Measurements from ENCODE around the gene ARL16.

ARL16 gene

GRCh38 chr17:81710514-81711308 lies 27.1 kb upstream of the ARL16 start:
- no peak overlapping the region for H3K4me3 ChIP-seq (ENCODE audit: low read depth, low read length)
- TF ChIP-seq CTCF (IDR thresholded peaks at IDR 0.05; ENCODE audit: low read depth, low read length), result no peak

DNA sequence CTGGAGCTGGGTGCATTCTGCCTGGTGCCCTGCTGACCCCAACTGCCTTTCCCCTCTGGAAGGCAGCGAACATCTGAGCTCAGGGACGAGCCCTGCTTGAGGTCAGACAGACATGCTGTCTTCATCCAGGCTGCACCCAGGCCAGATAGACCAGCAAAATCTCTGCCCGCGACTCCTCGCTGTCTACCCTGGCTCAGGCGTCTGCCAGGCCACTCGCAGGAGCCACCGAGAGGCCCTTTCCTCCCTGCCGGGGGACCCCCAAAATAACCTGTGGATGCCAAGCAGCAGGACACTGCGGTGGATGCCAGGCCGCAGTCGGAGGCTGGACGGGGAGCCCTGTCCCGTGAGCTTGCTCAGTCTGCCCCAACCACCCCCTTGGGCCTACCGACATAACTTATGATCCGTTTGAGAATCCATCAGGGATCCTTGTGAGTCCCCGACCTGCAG lies 25.2 kb upstream of the ARL16 start:
- no peak overlapping the region for H3K4me3 ChIP-seq (ENCODE audit: low read depth, low read length)
- no peak for TF ChIP-seq CTCF (IDR thresholded peaks at IDR 0.05; ENCODE audit: low read depth, low read length)

DNA sequence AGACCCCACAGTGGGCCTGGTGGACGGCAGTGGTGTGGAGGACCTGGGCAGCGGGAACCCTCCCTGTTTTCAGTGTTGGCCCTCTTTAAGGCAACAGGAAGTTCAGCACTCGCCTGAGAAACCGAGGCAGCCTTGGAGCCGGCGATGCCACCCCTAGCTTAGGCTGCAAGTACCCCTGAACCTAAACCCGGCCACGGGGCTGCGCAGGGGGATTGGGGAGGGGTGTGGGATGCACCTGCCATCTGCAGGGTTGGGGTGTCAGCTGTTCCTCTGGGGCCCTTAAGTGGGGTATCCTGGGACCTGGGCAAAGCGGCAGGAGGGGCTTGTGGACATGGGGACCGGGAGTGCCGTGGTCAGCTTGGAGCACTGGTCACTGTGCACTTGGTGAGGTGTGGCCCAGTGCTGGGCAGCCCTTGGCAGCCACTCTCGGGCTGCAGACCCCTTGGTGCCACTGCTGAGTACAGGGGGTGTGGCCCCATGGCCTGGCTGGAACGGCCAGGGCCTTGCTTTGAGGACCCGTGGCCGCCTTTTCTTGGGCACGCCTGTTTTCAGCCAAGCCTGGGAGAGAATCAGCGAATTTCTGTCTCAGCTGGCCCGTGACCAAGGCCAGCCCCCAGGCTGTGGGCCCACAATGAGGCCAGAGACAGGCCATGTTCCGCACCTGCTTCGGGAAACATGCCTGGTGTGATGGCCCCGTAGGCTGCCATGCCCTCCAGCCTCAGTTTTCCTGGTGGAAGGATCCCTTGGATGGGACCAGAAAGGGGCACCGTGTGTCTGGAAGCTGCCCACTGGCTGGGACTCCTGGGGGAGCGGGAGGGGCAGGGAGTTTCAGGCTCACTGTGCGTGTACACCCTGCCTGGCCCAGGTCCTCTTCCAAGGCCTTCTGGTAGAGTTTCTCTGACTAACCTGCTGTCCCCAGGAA lies 24.4 kb upstream of the ARL16 start:
- TF ChIP-seq CTCF (IDR thresholded peaks at IDR 0.05; ENCODE audit: low read depth, low read length), result no peak
- no peak overlapping the region for H3K4me3 ChIP-seq (ENCODE audit: low read depth, low read length)

DNA sequence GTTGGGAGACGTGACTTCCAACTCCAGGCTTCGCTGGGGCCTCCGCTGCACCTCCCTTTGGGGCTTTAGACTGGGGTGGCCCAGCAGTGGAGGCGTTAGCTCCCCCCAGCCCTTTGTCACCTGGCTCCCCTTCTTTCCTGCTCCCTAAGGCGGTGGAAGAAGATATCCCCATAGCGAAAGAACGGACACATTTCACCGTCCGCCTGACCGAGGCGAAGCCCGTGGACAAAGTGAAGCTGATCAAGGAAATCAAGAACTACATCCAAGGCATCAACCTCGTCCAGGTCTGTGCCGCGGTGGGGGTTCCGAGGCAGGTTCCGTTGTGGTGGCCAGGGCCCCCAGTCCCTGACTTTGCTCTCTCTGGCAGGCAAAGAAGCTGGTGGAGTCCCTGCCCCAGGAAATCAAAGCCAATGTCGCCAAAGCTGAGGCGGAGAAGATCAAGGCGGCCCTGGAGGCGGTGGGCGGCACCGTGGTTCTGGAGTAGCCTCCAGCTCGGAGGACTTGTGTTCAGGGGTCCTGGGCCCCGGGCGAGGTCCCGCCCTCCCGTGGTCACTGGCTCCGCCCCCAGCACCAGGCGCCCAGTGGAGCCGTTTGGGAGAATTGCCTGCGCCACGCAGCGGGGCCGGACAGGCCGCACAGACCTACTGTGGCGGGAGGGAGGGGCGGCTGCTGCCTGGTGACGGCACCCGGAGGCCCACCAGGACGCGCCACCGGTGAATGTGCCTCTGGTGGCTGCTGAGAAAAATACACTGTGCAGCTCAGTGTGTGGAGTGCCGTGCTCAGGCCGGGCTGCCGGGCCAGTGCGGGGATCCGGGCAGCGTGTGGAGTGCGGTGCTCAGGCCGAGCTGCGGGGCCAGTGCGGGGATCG lies 23.4 kb upstream of the ARL16 start:
- TF ChIP-seq CTCF (IDR thresholded peaks at IDR 0.05; ENCODE audit: low read depth, low read length), result no peak
- no peak overlapping the region for H3K4me3 ChIP-seq (ENCODE audit: low read depth, low read length)

DNA sequence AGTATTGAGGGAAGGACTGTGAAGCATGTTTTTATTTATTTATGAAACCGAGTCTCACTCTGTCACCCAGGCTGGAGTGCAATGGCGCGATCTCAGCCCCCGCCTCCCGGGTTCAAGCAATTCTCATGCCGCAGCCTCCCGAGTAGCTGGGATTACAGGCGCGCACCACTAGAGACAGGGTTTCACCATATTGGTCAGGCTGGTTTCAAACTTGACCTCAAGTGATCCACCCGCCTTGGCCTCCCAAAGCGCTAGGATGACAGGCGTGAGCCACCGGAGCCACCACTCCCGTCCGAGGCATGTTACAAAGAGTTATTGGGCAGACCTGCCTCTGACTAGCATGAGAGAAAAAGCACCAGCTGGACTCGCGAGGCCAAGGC lies 22.6 kb upstream of the ARL16 start:
- no peak overlapping the region for H3K4me3 ChIP-seq (ENCODE audit: low read depth, low read length)
- no peak for TF ChIP-seq CTCF (IDR thresholded peaks at IDR 0.05; ENCODE audit: low read depth, low read length)

DNA sequence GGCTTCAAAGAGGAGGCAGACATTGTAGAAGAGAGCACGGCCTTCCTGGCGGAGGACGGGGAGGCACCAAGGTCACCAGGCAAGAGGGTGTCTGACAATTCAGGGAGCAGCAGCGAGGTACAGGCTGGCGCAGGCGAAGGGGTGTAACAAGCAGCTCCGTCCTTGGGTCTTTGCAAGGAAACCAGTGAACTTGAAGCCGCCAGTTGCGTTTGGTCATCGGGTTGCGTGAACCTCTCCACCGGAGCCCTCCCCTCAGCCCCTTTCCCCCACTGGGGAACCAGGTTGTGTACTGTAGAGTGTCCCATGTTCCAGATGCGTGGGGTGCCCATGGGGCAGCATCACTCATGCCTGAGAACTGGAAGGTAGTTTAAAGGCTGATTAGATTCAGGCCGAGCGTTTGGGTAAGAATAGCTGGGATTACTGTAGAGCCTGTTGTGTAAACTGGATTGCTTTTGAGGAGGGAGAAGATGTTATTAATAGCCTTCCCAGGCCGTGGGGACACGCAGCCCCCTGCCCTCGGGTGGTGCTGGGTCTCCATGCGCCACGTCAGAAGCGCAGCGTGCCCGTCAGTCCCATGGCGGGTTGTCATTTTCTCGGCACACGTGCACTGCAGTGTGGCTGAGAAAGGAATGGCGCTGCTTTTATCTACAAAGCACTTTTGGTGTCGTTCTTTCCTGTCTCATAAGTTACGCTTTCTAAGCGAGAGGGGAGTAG lies 22.1 kb upstream of the ARL16 start:
- H3K4me3 ChIP-seq (ENCODE audit: low read depth, low read length), result no peak overlapping the region

More for the DNA sequence above, 22.1 kb upstream of the ARL16 start:
- TF ChIP-seq CTCF (IDR thresholded peaks at IDR 0.05; ENCODE audit: low read depth, low read length), result no peak
